ENCODE results near the gene PIGC.

PIGC gene

GRCh38 chr1:172401477-172401876 lies 42.4 kb downstream of the PIGC start:
- POLR2A ChIA-PET (ENCODE audit: low non-redundant PET) = no interaction called here
- TF ChIP-seq CTCF (conservative IDR thresholded peaks at IDR 0.05; ENCODE audit: low read depth) = no peak
- H3K27ac ChIP-seq = no peak overlapping the region
- CTCF ChIA-PET = interaction anchor here (0.6 to 0.7 kb wide), 2 partner anchors 363 to 1572 kb away, joined by 3 to 4 read pairs; no protein-coding TSS in a partner anchor
- DNase-seq (ENCODE audit: low spot score) = no peak

GRCh38 chr1:172400722-172401105 lies 43.2 kb downstream of the PIGC start:
- ChIA-PET CTCF (interaction anchor here (0.6 kb wide), 1 partner anchor 114 kb away, joined by 3 read pairs; no protein-coding TSS in a partner anchor), POLR2A (ENCODE audit: low non-redundant PET) (no interaction called here)
- no peak for TF ChIP-seq CTCF (conservative IDR thresholded peaks at IDR 0.05; ENCODE audit: low read depth)
- no peak for DNase-seq (ENCODE audit: low spot score)
- no peak overlapping the region for H3K27ac ChIP-seq

- no peak for DNase-seq (ENCODE audit: low spot score)
- ChIA-PET POLR2A (ENCODE audit: low non-redundant PET) (no interaction called here), CTCF (interaction anchor here (0.6 to 1.8 kb wide), 13 partner anchors 8 to 790 kb away, joined by 3 to 7 read pairs (median 3); no protein-coding TSS in a partner anchor)
- TF ChIP-seq CTCF (conservative IDR thresholded peaks at IDR 0.05; ENCODE audit: low read depth) = peak; percentile 48
- H3K27ac ChIP-seq = no peak overlapping the region
Measured at GRCh38 chr1:172399756-172400721, 43.8 kb downstream of the PIGC start.

DNA sequence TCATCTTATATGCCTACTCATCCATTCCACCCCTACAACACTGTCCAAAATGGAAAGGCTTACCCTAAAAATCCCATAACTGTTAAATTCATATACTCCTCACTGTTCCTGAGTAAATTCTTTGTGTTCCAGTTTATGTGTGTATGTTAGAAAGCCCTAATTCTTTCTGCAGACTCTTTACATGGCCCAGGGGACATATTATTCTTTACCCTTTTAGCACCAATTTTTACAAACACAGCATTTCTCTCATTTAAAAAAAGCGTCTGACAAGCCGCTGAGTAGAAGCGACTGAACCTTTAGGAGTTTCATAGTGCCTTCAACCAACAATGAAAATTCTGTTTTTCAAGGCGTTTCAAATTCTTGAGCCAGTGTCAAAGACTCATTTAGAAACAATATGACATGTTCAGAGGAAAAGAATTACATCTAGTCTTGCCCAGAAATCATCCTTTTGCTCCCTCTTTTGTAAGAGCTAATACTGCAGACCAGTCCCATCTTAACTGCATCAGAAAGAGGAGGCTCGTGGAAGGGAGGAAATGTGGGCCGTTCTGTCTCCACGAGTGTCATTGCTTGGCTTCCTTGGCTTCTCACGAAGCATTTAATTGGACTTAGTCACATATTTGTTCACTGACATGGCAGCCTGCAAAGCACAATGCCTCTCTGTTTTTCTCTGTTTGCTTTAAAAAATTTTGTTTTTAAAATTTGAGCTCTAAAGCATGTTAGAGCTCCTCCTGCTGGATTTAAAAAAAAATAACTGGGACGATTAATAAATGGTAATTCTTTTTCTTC lies 44.7 kb downstream of the PIGC start:
- DNase-seq (ENCODE audit: low spot score) = peak; percentile 38
- ChIA-PET POLR2A (ENCODE audit: low non-redundant PET) (no interaction called here), CTCF (interaction anchor here (0.6 to 1.8 kb wide), 13 partner anchors 9 to 791 kb away, joined by 3 to 7 read pairs (median 3); no protein-coding TSS in a partner anchor)

DNA sequence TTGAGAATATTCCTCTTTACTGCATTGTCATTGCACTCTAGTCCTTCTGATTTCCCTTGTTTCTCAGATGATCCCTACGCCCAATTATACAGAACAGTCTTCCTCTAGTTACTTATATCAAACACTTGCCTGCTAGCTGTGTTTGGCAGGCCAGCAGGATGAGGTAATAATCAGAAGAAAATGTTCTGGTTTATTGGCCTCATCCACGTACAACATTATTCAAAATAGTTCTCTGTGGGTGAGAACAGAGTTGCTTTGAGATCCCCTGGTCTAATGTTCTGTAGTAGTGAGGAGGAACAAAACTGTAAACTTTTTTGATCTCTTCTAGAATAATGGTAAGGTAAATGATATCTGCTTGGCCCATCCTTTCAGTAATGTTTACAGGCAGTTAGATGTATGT lies 45.7 kb downstream of the PIGC start:
- ChIA-PET CTCF (interaction anchor here (1.8 kb wide), 1 partner anchor 396 kb away, joined by 7 read pairs; no protein-coding TSS in a partner anchor), POLR2A (ENCODE audit: low non-redundant PET) (no interaction called here)
- TF ChIP-seq CTCF (conservative IDR thresholded peaks at IDR 0.05; ENCODE audit: low read depth) = no peak
- H3K27ac ChIP-seq = no peak overlapping the region
- no peak for DNase-seq (ENCODE audit: low spot score)

More for the DNA sequence above, 44.7 kb downstream of the PIGC start:
- no peak overlapping the region for H3K27ac ChIP-seq
- TF ChIP-seq CTCF (conservative IDR thresholded peaks at IDR 0.05; ENCODE audit: low read depth) = peak; percentile 74

DNA sequence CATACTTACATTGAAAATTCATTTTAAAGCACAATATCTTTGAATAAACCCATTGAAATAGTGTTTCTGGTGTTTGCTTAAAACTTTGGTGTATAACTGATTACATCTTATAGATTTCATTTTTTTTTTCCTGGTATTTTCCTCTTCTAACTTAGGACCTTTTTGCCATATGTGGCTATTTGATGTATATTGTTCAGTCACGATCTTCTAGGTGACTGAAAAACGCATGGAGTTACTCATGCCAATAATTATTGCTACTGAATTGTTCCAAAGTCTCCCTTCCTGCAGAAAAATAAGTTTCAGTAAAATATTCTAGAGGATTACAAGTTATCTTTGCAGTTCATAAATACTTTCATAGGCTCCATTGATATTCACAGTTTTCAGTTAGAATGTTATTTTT lies 46.2 kb downstream of the PIGC start:
- no peak overlapping the region for H3K27ac ChIP-seq
- no peak for DNase-seq (ENCODE audit: low spot score)
- TF ChIP-seq CTCF (conservative IDR thresholded peaks at IDR 0.05; ENCODE audit: low read depth) = no peak
- ChIA-PET CTCF (no interaction called here), POLR2A (ENCODE audit: low non-redundant PET) (no interaction called here)
